GM21786 (cell line): ENCODE results near the gene MS4A5.
"Not testable (repeated sequence)": the region's sequence is repeated elsewhere in the genome, so short reads cannot be mapped to it uniquely, and the experiment has no call there.

ENCODE experiments used
- ATAC-seq: cut with Tn5 transposase; IDR thresholded peaks from one replicate; pipeline ENCODE4 v1.9.1; 2021; ENCODE audit not compliant: unreplicated experiment

MS4A5 gene, protein sequence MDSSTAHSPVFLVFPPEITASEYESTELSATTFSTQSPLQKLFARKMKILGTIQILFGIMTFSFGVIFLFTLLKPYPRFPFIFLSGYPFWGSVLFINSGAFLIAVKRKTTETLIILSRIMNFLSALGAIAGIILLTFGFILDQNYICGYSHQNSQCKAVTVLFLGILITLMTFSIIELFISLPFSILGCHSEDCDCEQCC

DNA sequence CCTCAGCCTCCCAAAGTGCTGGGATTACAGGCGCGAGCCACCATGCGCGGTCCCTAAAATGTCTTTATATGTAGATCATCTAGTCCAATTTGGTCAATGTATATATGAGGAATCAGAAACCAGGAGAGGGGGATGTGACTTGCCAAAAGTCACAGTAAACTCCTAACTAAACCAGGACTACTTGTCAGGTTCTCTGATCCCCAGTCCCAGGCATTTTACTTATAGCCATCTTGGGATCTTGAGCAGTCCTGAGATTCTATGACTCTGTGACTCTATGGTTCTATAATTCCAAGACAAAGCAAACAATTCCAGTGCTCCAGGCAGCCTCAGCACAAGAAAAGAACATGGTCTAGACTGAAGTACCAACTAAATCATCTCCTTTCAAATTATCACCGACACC, at the start of gene MS4A5:
Gene MS4A5 (plus strand): TSS at position 301 of the 400 bp plus-strand sequence. CDS start 103 bp downstream, outside the sequence.
- ATAC-seq = no peak

DNA sequence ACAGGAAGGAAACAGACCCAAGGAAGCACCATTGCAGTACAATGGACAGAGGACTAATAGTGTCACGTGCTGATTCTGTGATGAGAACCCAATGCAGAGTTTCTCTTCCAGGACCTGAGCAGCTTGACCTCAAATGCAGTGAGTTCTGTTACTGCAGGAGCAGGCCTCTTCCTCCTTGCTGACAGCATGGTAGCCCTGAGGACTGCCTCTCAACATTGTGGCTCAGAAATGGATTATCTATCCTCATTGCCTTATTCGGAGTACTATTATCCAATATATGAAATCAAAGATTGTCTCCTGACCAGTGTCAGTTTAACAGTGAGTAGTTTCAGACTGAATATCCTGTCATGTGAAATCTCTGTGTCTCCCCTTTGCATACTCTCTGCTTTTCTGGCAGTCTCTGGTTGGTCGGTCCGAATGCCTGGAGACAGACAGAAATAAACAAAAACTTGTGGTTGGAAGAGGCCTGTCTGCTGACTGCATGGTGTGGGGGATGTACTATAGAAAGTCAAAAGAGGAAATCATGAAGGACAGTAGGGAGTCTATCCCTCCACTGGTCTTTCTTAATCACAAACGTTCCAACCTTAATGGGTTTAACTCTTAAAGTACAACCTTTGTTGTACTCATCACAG, 40.0 kb upstream of the MS4A5 start:
- ATAC-seq = peak; percentile 94

DNA sequence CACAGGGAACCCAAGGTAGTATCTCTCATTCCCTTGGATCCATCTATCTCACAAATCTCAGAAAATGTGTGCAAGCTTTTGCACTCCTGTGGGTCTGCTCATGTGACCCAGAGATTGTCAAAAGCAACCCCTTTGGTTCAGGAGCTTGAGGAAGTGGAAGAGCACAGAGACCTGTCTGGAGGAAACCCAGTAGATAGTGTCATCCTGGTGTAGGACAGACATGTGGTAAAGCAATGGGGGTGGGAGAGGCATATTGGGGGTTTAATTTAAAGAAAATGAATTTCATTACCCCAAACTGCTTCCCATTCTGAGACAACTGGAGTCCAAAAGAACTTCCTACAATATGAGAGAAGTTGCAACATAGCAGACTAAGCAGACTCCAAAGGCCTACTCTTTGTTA, 39.0 kb upstream of the MS4A5 start:
- ATAC-seq = no peak

DNA sequence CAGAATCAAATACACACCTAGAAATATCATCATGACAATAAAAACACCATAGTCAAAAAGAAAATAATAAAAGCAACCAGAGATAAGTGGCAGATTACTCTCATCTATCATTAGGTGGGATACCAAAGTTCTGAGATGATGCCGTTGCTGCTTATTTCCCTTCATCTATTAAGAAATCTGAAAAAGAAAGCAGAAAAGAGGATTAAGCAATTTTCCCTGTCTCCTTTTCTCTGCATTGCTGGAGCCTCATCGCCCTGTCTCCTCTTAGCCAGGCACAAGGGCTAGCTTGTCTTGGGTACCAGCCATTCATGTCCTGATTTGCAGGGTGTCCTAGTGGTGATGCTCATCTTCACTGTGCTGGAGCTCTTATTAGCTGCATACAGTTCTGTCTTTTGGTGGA, 37.0 kb upstream of the MS4A5 start:
- no peak for ATAC-seq

DNA sequence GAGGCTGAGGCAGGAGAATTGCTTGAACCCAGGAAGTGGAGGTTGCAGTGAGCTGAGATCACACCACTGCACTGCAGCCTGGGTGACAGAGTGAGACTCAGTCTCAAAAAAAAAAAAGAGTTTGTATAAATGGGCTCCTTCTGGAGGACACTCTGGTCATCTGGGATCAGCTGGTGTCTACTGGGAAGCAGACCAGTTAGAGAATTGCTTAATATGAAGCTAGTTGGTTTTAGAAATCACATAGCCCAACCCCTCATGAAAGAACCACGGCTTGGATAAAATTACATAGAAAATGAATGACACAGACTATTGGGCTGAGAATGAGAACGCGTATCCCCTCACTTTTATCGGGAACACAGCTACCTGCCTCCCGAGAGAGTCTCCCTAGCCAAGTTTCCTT, 36.4 kb upstream of the MS4A5 start:
- no peak for ATAC-seq

DNA sequence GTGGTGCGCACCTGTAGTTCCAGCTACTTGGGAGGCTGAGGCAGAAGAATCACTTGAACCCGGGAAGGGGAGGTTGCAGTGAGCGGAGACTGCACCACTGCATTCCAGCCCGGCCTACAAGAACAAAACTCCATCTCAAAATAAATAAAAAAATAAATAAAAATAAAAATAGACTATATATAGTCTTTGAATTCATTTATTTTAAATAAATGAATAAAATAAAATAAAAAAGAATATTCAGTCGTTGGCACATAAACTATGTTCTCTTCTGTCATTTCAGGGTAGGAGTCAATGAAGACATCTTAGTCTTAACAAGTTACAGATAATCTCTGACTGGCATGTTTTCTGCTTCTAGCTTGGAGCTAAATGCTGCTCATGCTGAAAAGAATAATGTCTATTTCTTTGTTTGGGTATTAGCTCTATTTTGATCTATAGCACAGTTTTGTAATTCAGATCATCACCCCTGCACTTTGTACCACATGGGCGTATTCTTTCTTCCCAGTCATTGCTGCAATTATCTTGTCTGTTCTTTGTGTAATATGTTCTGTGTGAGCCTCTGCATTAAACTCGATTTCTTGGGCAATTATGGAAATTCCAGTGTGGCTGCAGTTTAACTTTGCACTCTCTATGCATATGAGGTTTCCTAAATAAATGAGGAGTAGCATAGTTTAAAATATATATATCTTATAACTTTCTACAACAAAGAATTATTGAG, 34.5 kb upstream of the MS4A5 start:
- no peak for ATAC-seq

DNA sequence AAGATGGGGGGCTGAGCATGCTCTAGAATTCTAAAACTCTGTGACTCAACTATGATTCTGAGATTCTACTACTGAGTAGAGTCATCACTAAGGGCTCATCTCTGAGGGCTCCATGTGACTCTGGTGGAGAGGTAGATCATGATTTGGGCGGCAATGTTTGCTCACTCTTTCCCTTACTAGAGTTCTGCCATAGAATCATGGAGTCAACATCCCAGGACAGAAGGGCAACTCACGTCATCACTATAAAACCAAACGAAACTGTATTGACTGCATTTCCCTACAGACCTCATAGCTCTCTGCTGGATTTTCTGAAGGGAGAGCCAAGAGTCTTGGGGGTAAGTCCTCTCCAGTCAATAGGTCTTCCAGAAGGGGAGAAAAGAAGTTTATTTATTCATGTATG, 33.0 kb upstream of the MS4A5 start, which contains the start of gene MS4A14:
Gene MS4A14 (plus strand): TSS at position 78 of the 400 bp plus-strand sequence. CDS start 120 bp downstream, at position 198.
- ATAC-seq = no peak

DNA sequence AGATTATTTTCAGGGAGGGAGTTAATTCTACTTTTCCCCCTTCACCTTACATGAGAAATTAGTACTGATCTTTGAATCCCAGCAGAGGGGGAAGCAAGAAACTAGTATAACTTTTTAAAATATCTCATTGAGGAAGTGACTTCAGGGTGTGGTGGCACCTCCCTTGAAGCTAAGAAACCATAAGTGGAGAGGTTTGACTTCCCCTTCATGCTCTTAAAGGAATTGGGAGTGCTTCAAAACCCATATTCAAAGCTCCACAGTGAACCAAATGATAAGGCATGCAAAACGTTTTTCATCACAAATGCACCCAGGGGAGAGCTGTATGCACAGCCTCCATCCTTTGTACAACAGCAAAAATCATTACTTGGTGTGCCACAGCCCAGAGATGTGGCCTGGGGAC, 32.6 kb upstream of the MS4A5 start:
- ATAC-seq = peak; percentile 72

DNA sequence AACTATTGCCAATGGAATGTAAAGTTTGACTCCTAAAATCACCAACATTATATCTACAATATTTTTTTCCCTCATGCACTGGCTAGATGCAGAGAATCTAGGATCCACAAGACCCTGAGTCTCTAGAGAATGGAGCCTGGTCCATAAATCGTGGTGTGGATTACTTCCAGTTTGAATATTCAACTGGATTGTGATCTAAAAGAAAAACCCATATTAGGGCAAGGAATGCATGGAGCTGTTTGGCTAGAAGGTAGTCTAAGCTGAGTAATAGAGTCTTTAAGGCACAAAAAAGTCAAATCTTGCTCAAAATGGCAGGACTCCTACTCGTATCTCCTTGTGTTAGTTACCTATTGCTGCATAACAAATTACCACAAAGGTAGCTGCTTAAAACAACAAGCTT, 9.4 kb upstream of the MS4A5 start:
- ATAC-seq = no peak

DNA sequence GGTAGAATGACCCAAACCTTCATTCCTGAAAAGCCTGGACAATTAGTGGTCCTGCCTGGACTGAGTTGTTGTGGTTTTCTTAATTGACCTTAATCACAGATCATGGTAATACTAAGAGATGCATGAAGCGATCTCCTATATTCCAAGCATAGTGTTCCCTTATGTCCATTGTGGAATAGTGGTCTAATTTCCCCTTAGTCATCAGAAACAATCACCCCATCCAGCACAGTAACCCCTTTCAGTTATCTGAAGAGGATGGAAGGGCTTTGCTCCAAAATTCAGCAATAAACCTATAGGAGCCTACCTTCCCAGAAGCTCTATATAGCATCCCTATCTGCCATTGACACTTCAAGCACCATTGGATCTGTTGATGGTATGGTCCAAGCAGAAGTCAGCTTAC, 6.8 kb upstream of the MS4A5 start:
- no peak for ATAC-seq

DNA sequence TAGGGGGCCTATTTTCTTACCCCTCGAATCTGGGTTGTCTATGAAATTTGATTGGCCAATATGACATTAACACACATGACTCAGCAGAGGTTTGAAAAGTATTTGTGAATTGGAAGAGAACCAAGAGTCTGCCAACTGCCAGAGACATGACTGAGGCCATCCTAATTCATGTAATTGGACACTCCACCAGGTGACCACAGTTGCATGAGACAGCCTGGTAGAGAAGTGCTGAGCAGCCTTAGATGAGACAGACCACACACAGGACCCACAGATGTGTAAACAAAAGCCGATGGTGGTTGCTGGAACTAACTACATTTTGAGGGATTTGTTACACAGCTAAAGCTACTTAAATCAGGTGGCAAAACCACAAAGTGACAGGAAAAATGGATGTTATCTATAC, 855 bp upstream of the MS4A5 start:
- no peak for ATAC-seq

DNA sequence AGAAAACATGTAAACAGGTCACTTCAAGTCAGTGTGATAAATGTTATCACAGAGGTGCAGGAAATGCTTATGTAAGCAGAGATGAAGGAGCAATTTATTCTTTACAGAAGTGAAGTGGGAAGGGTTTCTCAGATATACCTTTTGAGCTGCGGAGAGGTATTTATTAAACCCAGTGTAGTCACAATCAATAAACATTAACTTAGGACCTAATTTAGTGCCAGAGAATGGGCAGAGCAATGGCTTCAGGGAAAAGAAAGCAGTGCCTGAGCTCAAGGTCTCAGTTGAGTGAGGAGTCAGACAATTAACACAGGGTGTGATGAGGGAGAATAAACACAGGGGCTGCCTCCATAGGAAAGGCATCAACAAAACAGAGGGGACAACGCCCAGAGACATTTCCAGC, 1.9 kb downstream of the MS4A5 start:
- no peak for ATAC-seq

DNA sequence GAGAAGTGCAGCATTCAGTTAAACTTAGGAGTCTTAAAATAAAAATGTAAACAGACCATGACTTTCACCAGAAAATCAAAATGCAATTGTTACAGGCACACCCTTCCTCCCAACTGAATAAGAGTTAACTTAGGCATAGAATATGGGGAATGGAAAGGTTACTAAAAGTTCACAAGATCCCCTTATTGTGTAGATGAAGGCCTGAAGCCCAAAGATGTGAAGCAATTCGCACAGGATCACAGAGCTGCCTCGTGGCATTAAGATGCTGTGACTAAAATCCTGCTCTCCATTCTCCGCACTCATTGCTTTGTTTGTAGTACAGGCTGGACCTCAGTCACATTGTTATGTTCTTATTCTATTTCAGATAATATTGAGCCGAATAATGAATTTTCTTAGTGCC, 4.0 kb downstream of the MS4A5 start:
- ATAC-seq = no peak

DNA sequence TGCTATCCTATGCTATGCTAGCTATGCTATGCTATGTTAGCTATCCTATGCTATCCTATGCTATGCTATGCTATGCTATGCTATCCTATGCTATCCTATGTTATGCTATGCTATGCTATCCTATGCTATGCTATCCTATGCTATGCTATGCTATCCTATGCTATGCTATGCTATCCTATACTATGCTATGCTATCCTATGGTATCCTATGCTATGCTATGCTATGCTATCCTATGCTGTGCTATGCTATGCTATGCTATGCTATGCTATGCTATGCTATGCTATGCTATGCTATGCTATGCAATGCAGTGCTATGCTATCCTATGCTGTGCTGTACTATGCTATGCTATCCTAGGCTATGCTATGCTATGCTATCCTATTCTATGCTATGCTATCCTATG, 17.7 kb downstream of the MS4A5 start:
- ATAC-seq = no peak

DNA sequence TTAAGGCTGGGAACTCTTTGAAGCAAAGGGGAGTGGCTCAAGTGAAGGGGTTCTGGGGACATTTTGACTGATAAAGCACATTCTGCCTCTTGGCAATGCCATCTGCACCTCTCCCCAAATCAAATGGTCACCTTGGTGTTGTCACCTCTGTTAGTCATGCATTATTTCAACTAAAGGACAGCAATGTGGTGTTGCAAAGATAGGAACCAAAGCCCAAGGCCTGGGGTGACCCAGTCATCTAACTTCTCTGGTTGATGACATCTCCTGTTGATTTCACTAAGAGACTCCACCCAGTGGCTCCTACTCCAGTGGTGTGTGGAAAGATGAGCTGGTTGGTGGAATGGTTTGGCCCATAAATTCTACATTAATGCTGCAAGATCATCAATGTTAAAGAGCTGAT, 18.5 kb downstream of the MS4A5 start:
- no peak for ATAC-seq

DNA sequence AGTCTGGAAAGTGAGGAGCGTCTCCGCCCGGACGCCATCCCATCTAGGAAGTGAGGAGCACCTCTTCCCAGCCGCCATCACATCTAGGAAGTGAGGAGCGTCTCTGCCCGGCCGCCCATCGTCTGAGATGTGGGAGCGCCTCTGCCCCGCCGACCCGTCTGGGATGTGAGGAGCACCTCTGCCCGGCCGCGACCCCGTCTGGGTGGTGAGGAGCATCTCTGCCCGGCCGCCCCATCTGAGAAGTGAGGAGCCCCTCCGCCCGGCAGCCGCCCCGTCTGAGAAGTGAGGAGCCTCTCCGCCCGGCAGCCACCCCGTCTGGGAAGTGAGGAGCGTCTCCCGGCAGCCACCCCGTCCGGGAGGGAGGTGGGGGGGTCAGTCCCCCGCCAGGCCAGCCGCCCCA, 21.8 kb downstream of the MS4A5 start:
- ATAC-seq = not testable (repeated sequence)

DNA sequence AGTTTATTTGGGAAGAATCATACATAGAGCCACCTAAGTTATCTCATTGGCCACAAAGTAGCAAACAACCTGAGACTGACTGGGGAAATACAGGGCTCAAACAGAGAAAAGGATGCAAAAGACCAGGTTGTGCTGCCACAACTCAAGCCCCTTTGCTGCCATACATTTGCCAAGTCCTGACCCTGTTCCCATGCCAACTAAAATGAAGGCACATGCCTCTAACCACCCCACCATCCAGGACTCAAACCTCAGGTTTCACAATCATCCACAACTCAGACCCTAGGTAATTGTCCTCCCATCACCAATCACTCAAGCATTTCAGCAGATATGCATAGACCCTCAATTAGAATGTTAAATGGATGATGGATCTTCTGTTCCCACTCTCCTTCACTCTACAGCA, 24.8 kb downstream of the MS4A5 start:
- ATAC-seq = no peak

DNA sequence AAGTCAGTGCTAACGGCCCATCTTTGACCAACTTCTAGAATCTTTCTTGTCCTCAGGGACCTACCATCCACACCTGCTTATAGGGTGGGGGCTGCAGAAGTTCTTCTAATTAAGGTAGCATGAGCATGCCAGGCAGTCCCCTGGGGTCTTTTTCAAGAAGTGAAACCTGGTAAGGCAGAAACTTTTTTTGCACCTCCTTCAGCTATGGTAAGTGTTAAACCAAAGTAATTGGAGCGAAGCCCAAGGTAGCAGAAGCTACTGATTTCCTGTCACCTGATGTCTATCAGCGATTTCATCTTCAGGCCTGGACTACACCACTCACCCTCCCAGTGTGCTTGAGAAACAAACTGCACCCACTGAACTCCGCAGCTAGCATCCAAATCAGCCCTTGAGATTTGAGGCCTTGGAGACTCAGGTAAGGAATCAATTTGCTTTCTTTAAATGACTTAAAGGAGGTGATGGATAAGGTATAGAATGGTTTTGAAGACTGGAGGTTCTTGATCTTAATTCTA, 26.2 kb downstream of the MS4A5 start, which contains the start of gene MS4A1:
Gene MS4A1 (plus strand): TSS at position 317 of the 512 bp plus-strand sequence. CDS start 6,528 bp downstream, outside the sequence.
- peak; percentile 87 for ATAC-seq

DNA sequence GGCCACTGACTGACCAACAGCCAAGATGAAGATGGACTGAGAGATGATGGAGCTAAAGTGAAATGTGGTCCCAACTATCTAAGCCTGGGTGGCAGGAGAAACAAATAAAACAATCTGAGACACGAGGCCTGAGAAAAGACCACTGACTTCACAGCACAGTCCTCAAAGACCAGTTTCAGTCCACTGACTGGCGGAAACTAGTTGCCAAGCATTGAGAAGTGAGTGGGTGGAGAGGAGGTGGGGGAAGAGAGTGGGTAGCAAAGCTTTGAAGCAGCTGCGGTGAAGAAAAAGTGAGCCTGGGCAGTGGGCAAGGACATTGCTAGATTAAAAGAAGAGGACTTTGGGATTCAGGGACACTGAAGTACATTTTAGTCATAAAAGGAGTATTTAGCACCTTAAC, 28.2 kb downstream of the MS4A5 start:
- peak; percentile 30 for ATAC-seq

DNA sequence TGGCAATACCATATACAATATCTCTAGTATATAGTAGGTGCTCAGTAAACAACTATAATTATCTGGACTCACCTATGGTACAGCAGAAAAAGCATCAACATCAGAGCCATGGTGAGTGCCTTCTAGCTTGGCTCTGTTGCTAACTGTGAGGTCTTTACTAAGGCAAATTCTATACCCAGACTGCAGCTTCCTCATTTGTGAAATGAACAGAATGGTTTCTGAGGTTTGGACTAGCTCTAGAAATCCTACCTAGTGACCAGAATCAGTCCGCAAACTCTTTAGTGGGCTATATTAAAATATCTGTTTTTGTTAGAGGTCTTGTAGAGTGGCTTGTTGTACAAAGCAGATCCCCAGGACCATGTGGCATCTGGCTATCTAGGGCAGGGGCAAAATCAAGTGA, 30.0 kb downstream of the MS4A5 start:
- no peak for ATAC-seq

DNA sequence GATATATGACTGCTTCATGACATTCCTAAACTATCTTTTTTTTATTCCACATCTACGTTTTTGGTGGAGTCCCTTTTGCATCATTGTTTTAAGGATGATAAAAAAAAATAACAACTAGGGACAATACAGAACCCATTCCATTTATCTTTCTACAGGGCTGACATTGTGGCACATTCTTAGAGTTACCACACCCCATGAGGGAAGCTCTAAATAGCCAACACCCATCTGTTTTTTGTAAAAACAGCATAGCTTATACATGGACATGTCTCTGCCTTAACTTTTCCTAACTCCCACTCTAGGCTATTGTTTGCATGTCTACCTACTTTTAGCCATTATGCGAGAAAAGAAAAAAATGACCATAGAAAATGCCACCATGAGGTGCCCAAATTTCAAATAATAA, 39.5 kb downstream of the MS4A5 start:
- ATAC-seq = no peak

DNA sequence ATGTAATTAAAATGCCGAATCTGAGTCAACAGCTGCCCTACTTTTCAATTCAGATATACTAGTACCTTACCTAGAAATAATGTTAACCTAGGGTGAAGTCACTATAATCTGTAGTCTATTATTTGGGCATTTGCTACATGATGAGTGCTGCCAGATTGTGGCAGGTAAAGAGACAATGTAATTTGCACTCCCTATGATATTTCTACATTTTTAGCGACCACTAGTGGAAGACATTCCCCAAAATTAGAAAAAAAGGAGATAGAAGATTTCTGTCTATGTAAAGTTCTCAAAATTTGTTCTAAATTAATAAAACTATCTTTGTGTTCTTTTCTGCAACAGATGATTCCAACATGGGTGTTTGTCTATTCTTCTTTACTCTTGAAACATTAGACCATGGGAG, 40.4 kb downstream of the MS4A5 start:
- ATAC-seq = no peak
